Left forelimb (tissue), 1 donor: ENCODE results near the gene DHRS13.
"Not testable (repeated sequence)": the region's sequence is repeated elsewhere in the genome, so short reads cannot be mapped to it uniquely, and the experiment has no call there.

Experiments
- DNase-seq: peaks from one replicate; pipeline ENCODE4 v3.0.0-alpha.2; 2018; ENCODE audit warnings: low spot score

DHRS13 gene

GRCh38 chr17:28882154-28882895 lies 20.6 kb downstream of the DHRS13 start:
- DNase-seq = no peak

GRCh38 chr17:28881533-28882056 lies 21.3 kb downstream of the DHRS13 start:
- no peak for DNase-seq

GRCh38 chr17:28880572-28880945 lies 22.3 kb downstream of the DHRS13 start:
- no peak for DNase-seq

- no peak for DNase-seq
Observed at GRCh38 chr17:28879886-28880571, 22.9 kb downstream of the DHRS13 start.

- no peak for DNase-seq
Observed at GRCh38 chr17:28878981-28879380, 23.9 kb downstream of the DHRS13 start.

- DNase-seq = no peak
Observed at GRCh38 chr17:28878158-28878910, 24.5 kb downstream of the DHRS13 start.

- not testable (repeated sequence) for DNase-seq
Observed at GRCh38 chr17:28877150-28877711, 25.6 kb downstream of the DHRS13 start.

GRCh38 chr17:28875848-28876550 lies 26.9 kb downstream of the DHRS13 start:
- no peak for DNase-seq

GRCh38 chr17:28874750-28875149 lies 28.1 kb downstream of the DHRS13 start:
- no peak for DNase-seq

GRCh38 chr17:28873839-28874238 lies 29.0 kb downstream of the DHRS13 start:
- DNase-seq = no peak

- no peak for DNase-seq
Observed at GRCh38 chr17:28871056-28871579, 31.8 kb downstream of the DHRS13 start.

- no peak for DNase-seq
Observed at GRCh38 chr17:28867276-28867675, 35.6 kb downstream of the DHRS13 start.

- no peak for DNase-seq
Observed at GRCh38 chr17:28865946-28866752, 36.7 kb downstream of the DHRS13 start.

GRCh38 chr17:28864991-28865849 lies 37.7 kb downstream of the DHRS13 start:
- no peak for DNase-seq

GRCh38 chr17:28863953-28864352 lies 38.9 kb downstream of the DHRS13 start:
- no peak for DNase-seq

- DNase-seq = no peak
Observed at GRCh38 chr17:28862561-28862960, 40.3 kb downstream of the DHRS13 start.

GRCh38 chr17:28861393-28862203 lies 41.3 kb downstream of the DHRS13 start:
- DNase-seq = no peak

- DNase-seq = no peak
Observed at GRCh38 chr17:28860363-28860808, 42.5 kb downstream of the DHRS13 start.
